Measurements from ENCODE around the gene PRKCA. TPM values are rescaled to one million over a fixed set of nuclear protein-coding genes. Genes with fewer than 3 reads are reported as not detected.

The PRKCA gene
- total and polyA plus RNA-seq, 2 donors (not counting 3 experiments of a cell fraction or from before 2014, with no cell fraction given): 7.5 to 34.2 TPM

DNA sequence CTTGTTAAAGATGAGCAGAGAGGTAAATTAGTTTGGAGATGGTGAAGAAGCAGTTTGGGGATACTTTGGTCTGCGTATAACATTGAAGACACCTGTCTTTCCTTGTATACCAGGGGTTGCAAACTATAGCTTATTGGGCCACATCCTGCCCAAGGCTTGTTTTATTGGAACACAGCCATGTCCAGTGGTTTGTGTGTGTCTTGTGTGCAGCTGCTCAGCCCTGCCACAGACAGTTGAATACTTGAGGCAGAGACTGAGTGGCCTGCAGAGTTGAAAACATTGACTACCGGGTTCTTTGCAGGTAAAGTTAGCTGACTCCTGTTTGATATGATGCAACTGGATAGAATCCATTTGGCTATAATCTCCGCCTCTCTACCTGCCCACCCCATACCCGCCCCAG lies 224.4 kb downstream of the PRKCA start:
- Histone ChIP-seq H3K79me2 (ENCODE audit: control insufficient read depth, insufficient read depth, low read length) (peaks cover 4% of the 10 kb centered on the region), H3K27me3 (ENCODE audit: control insufficient read depth in 2 of 2, insufficient read depth in 2 of 2, low read length in 2 of 2) (no peaks in the 10 kb centered on the region), H3K9me3 (replicated peaks; ENCODE audit: control insufficient read depth, insufficient read depth, low read length) (no peaks in the 10 kb centered on the region), H3K9ac (replicated peaks; ENCODE audit: extremely low read depth, insufficient read depth, low read length) (no peak overlapping the region), H3K9me1 (replicated peaks; ENCODE audit: control insufficient read depth, extremely low read depth, insufficient read depth, low read length) (no peaks in the 10 kb centered on the region), H3K36me3 (ENCODE audit: control insufficient read depth in 2 of 2, extremely low read depth in 1 of 2, insufficient read depth in 2 of 2, low read length in 2 of 2) (no peaks in the 10 kb centered on the region), H3K27ac (ENCODE audit: insufficient read depth, low read depth, low read length) (no peak overlapping the region), H3K4me2 (ENCODE audit: insufficient read depth, low read length) (no peak overlapping the region), H4K20me1 (replicated peaks; ENCODE audit: control insufficient read depth, extremely low read depth, insufficient read depth, low read length) (no peaks in the 10 kb centered on the region), H3K4me1 (ENCODE audit: control insufficient read depth, extremely low read depth, insufficient read depth, low read length) (no peaks in the 10 kb centered on the region), H2AFZ (ENCODE audit: low read depth, low read length) (no peak overlapping the region), H3K4me3 (replicated peaks in 1 of 3; ENCODE audit: insufficient read depth in 1 of 3, low read depth in 1 of 3, low read length in 3 of 3) (no peak overlapping the region)
- ChIA-PET POLR2A (no interaction called here), CTCF (interaction anchor here (1.5 kb wide), 1 partner anchor 16 kb away, joined by 4 read pairs; no protein-coding TSS in a partner anchor)
- no TSS peak for BruUV-seq (replicated peaks)
- dilution Hi-C loops (cut with MboI; ENCODE audit: extremely low pct_ligation_motif_present, low sequenced_read_pairs): no loop called here
- no peak for TF ChIP-seq EZH2 (IDR thresholded peaks at IDR 0.05; ENCODE audit: borderline replicate concordance, low read depth, low read length, severe bottlenecking)
- no peak for TF ChIP-seq MYC (IDR thresholded peaks at IDR 0.05; ENCODE audit: low read depth, low read length)
- TF ChIP-seq, protein P1, sequence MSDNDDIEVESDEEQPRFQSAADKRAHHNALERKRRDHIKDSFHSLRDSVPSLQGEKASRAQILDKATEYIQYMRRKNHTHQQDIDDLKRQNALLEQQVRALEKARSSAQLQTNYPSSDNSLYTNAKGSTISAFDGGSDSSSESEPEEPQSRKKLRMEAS (IDR thresholded peaks at IDR 0.05; ENCODE audit: insufficient read depth, insufficient read length): no peak
- TF ChIP-seq POLR2AphosphoS5 (IDR thresholded peaks at IDR 0.05; ENCODE audit: insufficient read depth, low read depth, low read length): no peak
- no peak for TF ChIP-seq POLR2A (IDR thresholded peaks at IDR 0.05; ENCODE audit: low read depth, low read length)
- no peak for TF ChIP-seq JUN (IDR thresholded peaks at IDR 0.05; ENCODE audit: borderline replicate concordance, insufficient read depth, insufficient read length, low read depth)
- TF ChIP-seq GATA2 (IDR thresholded peaks at IDR 0.05; ENCODE audit: insufficient read depth, insufficient read length, low read depth, low read length): no peak
- TF ChIP-seq, protein P2, sequence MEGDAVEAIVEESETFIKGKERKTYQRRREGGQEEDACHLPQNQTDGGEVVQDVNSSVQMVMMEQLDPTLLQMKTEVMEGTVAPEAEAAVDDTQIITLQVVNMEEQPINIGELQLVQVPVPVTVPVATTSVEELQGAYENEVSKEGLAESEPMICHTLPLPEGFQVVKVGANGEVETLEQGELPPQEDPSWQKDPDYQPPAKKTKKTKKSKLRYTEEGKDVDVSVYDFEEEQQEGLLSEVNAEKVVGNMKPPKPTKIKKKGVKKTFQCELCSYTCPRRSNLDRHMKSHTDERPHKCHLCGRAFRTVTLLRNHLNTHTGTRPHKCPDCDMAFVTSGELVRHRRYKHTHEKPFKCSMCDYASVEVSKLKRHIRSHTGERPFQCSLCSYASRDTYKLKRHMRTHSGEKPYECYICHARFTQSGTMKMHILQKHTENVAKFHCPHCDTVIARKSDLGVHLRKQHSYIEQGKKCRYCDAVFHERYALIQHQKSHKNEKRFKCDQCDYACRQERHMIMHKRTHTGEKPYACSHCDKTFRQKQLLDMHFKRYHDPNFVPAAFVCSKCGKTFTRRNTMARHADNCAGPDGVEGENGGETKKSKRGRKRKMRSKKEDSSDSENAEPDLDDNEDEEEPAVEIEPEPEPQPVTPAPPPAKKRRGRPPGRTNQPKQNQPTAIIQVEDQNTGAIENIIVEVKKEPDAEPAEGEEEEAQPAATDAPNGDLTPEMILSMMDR (IDR thresholded peaks at IDR 0.05; ENCODE audit: extremely low read depth in 1 of 2, insufficient read depth in 1 of 2, low read depth in 1 of 2, low read length in 2 of 2): no peak
- no peak for TF ChIP-seq FOS (IDR thresholded peaks at IDR 0.05; ENCODE audit: borderline replicate concordance, insufficient read depth, low read length)
- intact Hi-C loops (cut with micrococcal nuclease): no loop called here
- FAIRE-seq (no peak), DNase-seq (ENCODE audit: low read depth, low spot score) (no peak)

All from endothelial cell of umbilical vein (primary cell).